Liver (tissue), 9 donors: Measurements from ENCODE around the gene ZFAND2B. TPM values are rescaled to one million over a fixed set of nuclear protein-coding genes. Genes with fewer than 3 reads are reported as not detected.

Experiments used
- DNase-seq: peaks from one replicate; pipeline ENCODE4 v3.0.0-alpha.2; 2017; ENCODE audit warnings: low spot score
- H3K27ac ChIP-seq, 2 donors: one replicate each; pipeline ENCODE4 v1.7.0; 2013; ENCODE audit warnings: inconsistent platforms in 2 of 2, low read length in 2 of 2, control low read depth in 1 of 2, low read depth in 1 of 2, mild to moderate bottlenecking in 1 of 2
- H3K27me3 ChIP-seq, 4 donors: one replicate each; pipeline versions ENCODE4 v1.6.1 to v1.7.0; 2013; ENCODE audit warnings: low read length in 3 of 4, inconsistent platforms in 1 of 4, mild to moderate bottlenecking in 1 of 4, moderate library complexity in 1 of 4; ENCODE audit not compliant: control insufficient read depth in 4 of 4, insufficient read depth in 4 of 4
- H3K36me3 ChIP-seq, 4 donors: one replicate each; pipeline versions ENCODE4 v1.6.1 to v1.7.0; 2013; ENCODE audit warnings: low read length in 3 of 4, mild to moderate bottlenecking in 3 of 4, low read depth in 1 of 4, moderate library complexity in 1 of 4; ENCODE audit not compliant: control insufficient read depth in 4 of 4, insufficient read depth in 3 of 4
- H3K4me1 ChIP-seq, 4 donors: one replicate each; pipeline versions ENCODE4 v1.6.1 to v1.7.0; 2013; ENCODE audit warnings: low read length in 3 of 4, mild to moderate bottlenecking in 3 of 4, moderate library complexity in 1 of 4; ENCODE audit not compliant: control insufficient read depth in 4 of 4, insufficient read depth in 4 of 4
- H3K4me3 ChIP-seq, 3 donors: one replicate each; pipeline versions ENCODE4 v1.6.1 to v1.7.0; 2013; ENCODE audit warnings: low read length in 3 of 3, control low read depth in 1 of 3, low read depth in 1 of 3, mild to moderate bottlenecking in 1 of 3
- H3K9ac ChIP-seq, 2 donors: one replicate each; pipeline ENCODE4 v1.7.0; 2013; ENCODE audit warnings: low read length in 2 of 2, mild to moderate bottlenecking in 2 of 2, moderate library complexity in 2 of 2, control low read depth in 1 of 2, low read depth in 1 of 2
- H3K9me3 ChIP-seq, 4 donors: one replicate each; pipeline versions ENCODE4 v1.6.1 to v1.7.0; 2013; ENCODE audit warnings: low read length in 3 of 4; ENCODE audit not compliant: control insufficient read depth in 4 of 4
- ATF3 ChIP-seq: IDR thresholded peaks from 2 replicates; pipeline ENCODE4 v1.6.1; 2016; ENCODE audit warnings: antibody characterized with exemption
- CTCF ChIP-seq: fragments of 150-350 bp; IDR thresholded peaks from 2 replicates; pipeline ENCODE4 v1.5.1; 2017; ENCODE audit warnings: improper control_type of control experiment, low read depth, low read length; ENCODE audit not compliant: missing input control
- EGR1 ChIP-seq, 2 donors: IDR thresholded peaks; 2 replicates each; pipeline ENCODE4 v1.6.1; 2016 to 2018; ENCODE audit warnings: antibody characterized with exemption in 2 of 2, low read depth in 2 of 2
- FOXA1 ChIP-seq: IDR thresholded peaks from 2 replicates; pipeline ENCODE4 v1.6.1; 2016; ENCODE audit warnings: antibody characterized with exemption
- FOXA2 ChIP-seq: IDR thresholded peaks from 2 replicates; pipeline ENCODE4 v1.6.1; 2016; ENCODE audit warnings: antibody characterized with exemption
- GABPA ChIP-seq, 2 donors: IDR thresholded peaks in 1 of 2; conservative IDR thresholded peaks in 1 of 2; 2 replicates each; pipeline ENCODE4 v1.6.1; 2016; ENCODE audit warnings: antibody characterized with exemption in 2 of 2, mild to moderate bottlenecking in 1 of 2, moderate library complexity in 1 of 2
- HNF4A ChIP-seq, 2 donors: conservative IDR thresholded peaks; 2 replicates each; pipeline ENCODE4 v1.6.1; 2016; ENCODE audit warnings: antibody characterized with exemption in 2 of 2, mild to moderate bottlenecking in 2 of 2
- HNF4G ChIP-seq: IDR thresholded peaks from 2 replicates; pipeline ENCODE4 v1.6.1; 2016; ENCODE audit warnings: antibody characterized with exemption
- JUND ChIP-seq, 2 donors: IDR thresholded peaks; 2 replicates each; pipeline ENCODE4 v1.6.1; 2016; ENCODE audit warnings: antibody characterized with exemption in 2 of 2
- MAX ChIP-seq: IDR thresholded peaks from 2 replicates; pipeline ENCODE4 v1.6.1; 2016; ENCODE audit warnings: antibody characterized with exemption
- RAD21 ChIP-seq, 2 donors: IDR thresholded peaks; 2 replicates each; pipeline ENCODE4 v1.6.1; 2016; ENCODE audit warnings: antibody characterized with exemption in 2 of 2, mild to moderate bottlenecking in 2 of 2
- REST ChIP-seq: IDR thresholded peaks from 2 replicates; pipeline ENCODE4 v1.6.1; 2016; ENCODE audit warnings: antibody characterized with exemption, mild to moderate bottlenecking
- RXRA ChIP-seq, 2 donors: IDR thresholded peaks; 2 replicates each; pipeline ENCODE4 v1.6.1; 2017 to 2018; ENCODE audit warnings: antibody characterized with exemption in 2 of 2, mild to moderate bottlenecking in 1 of 2
- SP1 ChIP-seq: IDR thresholded peaks from 2 replicates; pipeline ENCODE4 v1.6.1; 2018; ENCODE audit warnings: antibody characterized with exemption, mild to moderate bottlenecking
- TAF1 ChIP-seq: conservative IDR thresholded peaks from 2 replicates; pipeline ENCODE4 v1.6.1; 2016; ENCODE audit warnings: antibody characterized with exemption, mild to moderate bottlenecking
- YY1 ChIP-seq: IDR thresholded peaks from 2 replicates; pipeline ENCODE4 v1.6.1; 2016; ENCODE audit warnings: antibody characterized with exemption, mild to moderate bottlenecking
- ZBTB33 ChIP-seq: IDR thresholded peaks from 2 replicates; pipeline ENCODE4 v1.6.1; 2016; ENCODE audit warnings: antibody characterized with exemption
- WGBS: extraction: QIAGEN DNeasy Blood & Tissue Kit; methylation state at CpG from one replicate; pipeline ENCODE4 v1.1.7; 2013; 5-methylcytosine and 5-hydroxymethylcytosine counted together
- polyA plus RNA-seq, 2 donors: library from polyadenylated mRNA; stranded (reverse) in 1 of 2; unstranded in 1 of 2; fragments of 200-250 nt in 1 of 2; fragments of >200 nt in 1 of 2; fragmentation: Nextera tagmentation in 1 of 2; extraction: Ambion mirVana in 1 of 2; gene quantifications; one replicate each; pipeline versions ENCODE4 v1.2.1 to v1.2.3, GENCODE V29; 2013 to 2015
- total RNA-seq, 2 donors: library from RNA; depleted of rRNA; stranded (reverse); fragments of >200 nt; gene quantifications; one replicate each; pipeline ENCODE4 v1.2.3, GENCODE V29; 2014
- donor health status: healthy.
- donor health status: healthy.
- donor health status: healthy.
- donor health status: healthy.
- donor health status: healthy.

The ZFAND2B gene
- total and polyA plus RNA-seq, 4 donors, result 19.6 to 53.8 (median 25.8) TPM

GRCh38 chr2:219157396-219157795 lies 49.2 kb upstream of the ZFAND2B start:
- no peak overlapping the region for H3K9ac ChIP-seq
- H3K4me3 ChIP-seq, result no peak overlapping the region
- H3K9me3 ChIP-seq, result no peaks in the 10 kb centered on the region
- peaks cover 3 to 19% (median 11%) of the 10 kb centered on the region in 4 donors for H3K36me3 ChIP-seq
- DNase-seq, result no peak
- H3K27me3 ChIP-seq, result no peaks in the 10 kb centered on the region
- no peak overlapping the region for H3K27ac ChIP-seq
- WGBS, result 95% methylated on average over 8 of the region's 8 CpGs
- TF ChIP-seq SP1, result no peak
- no peak for TF ChIP-seq YY1
- TF ChIP-seq HNF4G, result no peak
- TF ChIP-seq RXRA (IDR thresholded peaks at IDR 0.05), result no peak
- peaks cover 2 to 17% (median 13%) of the 10 kb centered on the region in 4 donors for H3K4me1 ChIP-seq

GRCh38 chr2:219158025-219158424 lies 48.6 kb upstream of the ZFAND2B start:
- 95% methylated on average over 4 of the region's 4 CpGs for WGBS
- no peak for DNase-seq
- Histone ChIP-seq H3K9me3 (no peaks in the 10 kb centered on the region), H3K4me1 (peaks cover 2 to 17% (median 13%) of the 10 kb centered on the region in 4 donors), H3K4me3 (no peak overlapping the region), H3K36me3 (peaks cover 3 to 19% (median 11%) of the 10 kb centered on the region in 4 donors), H3K27me3 (no peaks in the 10 kb centered on the region), H3K9ac (no peak overlapping the region), H3K27ac (no peak overlapping the region)
- TF ChIP-seq ATF3, result no peak
- TF ChIP-seq CTCF, result no peak
- TF ChIP-seq GABPA (IDR thresholded peaks at IDR 0.05 in 1 of 2, conservative IDR thresholded peaks at IDR 0.05 in 1 of 2), result no peak
- no peak for TF ChIP-seq YY1
- TF ChIP-seq REST, result no peak
- TF ChIP-seq RXRA (IDR thresholded peaks at IDR 0.05), result no peak
- no peak for TF ChIP-seq TAF1
- TF ChIP-seq RAD21 (IDR thresholded peaks at IDR 0.05), result no peak
- TF ChIP-seq MAX, result no peak
- TF ChIP-seq HNF4G, result no peak
- no peak for TF ChIP-seq HNF4A (conservative IDR thresholded peaks at IDR 0.05)
- TF ChIP-seq FOXA1, result no peak
- TF ChIP-seq EGR1 (IDR thresholded peaks at IDR 0.05; ENCODE audit: low read depth in 2 of 2), result no peak
- no peak for TF ChIP-seq FOXA2
- TF ChIP-seq JUND (IDR thresholded peaks at IDR 0.05), result no peak
- TF ChIP-seq ZBTB33, result no peak
- no peak for TF ChIP-seq SP1
